GM12892 (cell line): ENCODE measurements around the gene ITLN1.

Source experiments
- DNase-seq: peaks from one replicate; pipeline ENCODE4 v3.0.0; 2011; ENCODE audit not compliant: insufficient read length
- FAIRE-seq: peaks from 2 replicates; lab custom pipeline; 2011; peaks lifted over from hg19 to GRCh38; lab: Jason Lieb, UNC
- POLR2A ChIP-seq: IDR thresholded peaks from 2 replicates; pipeline ENCODE4 v1.6.1; 2011; ENCODE audit warnings: low read depth, low read length, control low read depth
- POLR2AphosphoS5 ChIP-seq: IDR thresholded peaks from 2 replicates; pipeline ENCODE4 v1.6.1; 2011; ENCODE audit warnings: low read depth, low read length, control low read depth
- TAF1 ChIP-seq: IDR thresholded peaks from 2 replicates; pipeline ENCODE4 v1.6.1; 2011; ENCODE audit warnings: low read depth, mild to moderate bottlenecking, control low read depth, low read length, borderline replicate concordance

ITLN1 gene

DNA sequence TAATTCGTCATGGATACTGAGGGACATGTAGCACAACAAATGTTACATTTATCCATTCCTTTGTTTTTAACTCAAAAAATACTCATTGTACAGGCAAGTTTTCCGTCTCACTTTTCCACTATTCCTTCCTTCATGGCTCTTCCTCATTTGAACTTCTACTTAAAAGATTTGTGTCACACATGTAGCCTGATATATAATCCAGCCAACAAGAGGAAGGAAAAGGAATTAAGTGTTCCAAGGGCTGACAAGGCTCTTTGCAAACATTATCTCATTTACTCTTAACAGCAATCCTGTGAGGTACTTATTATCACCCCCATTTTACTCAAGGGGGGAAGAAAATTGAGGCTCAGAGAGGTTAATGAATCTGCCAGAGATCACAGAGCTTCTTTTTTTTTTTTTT is 45.2 kb downstream of the ITLN1 start:
- FAIRE-seq (no peak), DNase-seq (no peak)
- TF ChIP-seq POLR2AphosphoS5 (no peak), POLR2A (no peak), TAF1 (no peak)

GRCh38 chr1:160838888-160839287 is 46.1 kb downstream of the ITLN1 start:
- TF ChIP-seq POLR2A, result no peak
- no peak for TF ChIP-seq POLR2AphosphoS5
- no peak for TF ChIP-seq TAF1
- FAIRE-seq, result no peak
- DNase-seq, result no peak

GRCh38 chr1:160837558-160838205 is 47.3 kb downstream of the ITLN1 start:
- FAIRE-seq (peak; percentile 93), DNase-seq (peak; percentile 51)
- 0 out of 2 replicates have a peak, but pooled peaks have one; percentile 18 for TF ChIP-seq TAF1
- 0 out of 2 replicates have a peak, but pooled peaks have one; percentile 41 for TF ChIP-seq POLR2AphosphoS5
- peak; percentile 56; the same call in 1 of the 2 replicates for TF ChIP-seq POLR2A

DNA sequence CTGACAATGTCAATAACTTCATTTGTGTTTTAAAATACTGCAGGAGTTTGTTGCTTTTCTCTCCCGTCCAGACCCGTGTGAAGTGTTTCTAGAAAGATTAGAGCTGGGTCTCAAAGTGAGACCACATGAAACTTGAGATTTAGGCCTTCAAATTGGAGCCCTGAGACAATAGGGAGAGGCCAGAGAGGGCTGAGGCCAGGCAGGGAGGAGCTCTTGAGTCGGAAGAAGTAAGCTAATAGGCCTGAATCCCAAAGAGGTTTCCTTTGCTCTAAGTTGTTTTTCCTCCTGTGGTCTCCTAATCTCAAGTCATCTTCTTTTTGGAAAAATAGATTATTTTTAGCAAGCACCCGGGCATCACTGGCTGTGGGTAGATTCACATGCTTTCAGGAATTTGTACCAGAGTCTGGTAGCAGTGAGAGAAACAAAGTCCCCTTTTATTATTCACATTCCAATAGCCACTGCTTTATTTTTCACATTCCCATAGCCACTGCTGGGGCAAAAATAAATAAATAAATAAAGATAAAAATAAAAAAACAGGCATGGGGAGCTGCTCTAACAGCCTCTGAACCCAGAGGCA is 47.9 kb downstream of the ITLN1 start:
- DNase-seq (no peak), FAIRE-seq (no peak)
- TF ChIP-seq POLR2AphosphoS5 (no peak), TAF1 (no peak), POLR2A (no peak)

- TF ChIP-seq POLR2A, result no peak
- DNase-seq (no peak), FAIRE-seq (no peak)
Measured at GRCh38 chr1:160836561-160836960, 48.4 kb downstream of the ITLN1 start.

DNA sequence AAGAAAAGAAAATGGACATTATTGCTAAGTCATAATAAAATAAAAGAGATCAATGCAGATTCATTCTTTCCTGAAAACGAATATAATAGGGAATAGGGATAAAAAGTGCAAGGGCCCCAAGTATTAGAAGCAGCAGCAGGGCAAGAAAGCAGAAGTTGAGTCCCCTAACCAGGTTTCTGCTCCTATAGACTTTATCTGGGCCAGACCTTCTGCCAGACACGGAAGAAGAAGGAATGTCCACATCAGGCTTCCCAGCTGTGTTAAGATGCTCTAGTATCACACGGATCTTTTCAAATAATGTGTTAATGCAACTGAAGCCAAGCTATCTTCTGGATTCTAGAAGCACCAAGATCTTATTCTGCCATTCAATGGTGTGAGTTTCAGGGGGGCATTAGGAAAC is 49.2 kb downstream of the ITLN1 start:
- no peak for DNase-seq
- TF ChIP-seq TAF1, result no peak
- no peak for TF ChIP-seq POLR2AphosphoS5
- no peak for TF ChIP-seq POLR2A
- FAIRE-seq, result no peak

DNA sequence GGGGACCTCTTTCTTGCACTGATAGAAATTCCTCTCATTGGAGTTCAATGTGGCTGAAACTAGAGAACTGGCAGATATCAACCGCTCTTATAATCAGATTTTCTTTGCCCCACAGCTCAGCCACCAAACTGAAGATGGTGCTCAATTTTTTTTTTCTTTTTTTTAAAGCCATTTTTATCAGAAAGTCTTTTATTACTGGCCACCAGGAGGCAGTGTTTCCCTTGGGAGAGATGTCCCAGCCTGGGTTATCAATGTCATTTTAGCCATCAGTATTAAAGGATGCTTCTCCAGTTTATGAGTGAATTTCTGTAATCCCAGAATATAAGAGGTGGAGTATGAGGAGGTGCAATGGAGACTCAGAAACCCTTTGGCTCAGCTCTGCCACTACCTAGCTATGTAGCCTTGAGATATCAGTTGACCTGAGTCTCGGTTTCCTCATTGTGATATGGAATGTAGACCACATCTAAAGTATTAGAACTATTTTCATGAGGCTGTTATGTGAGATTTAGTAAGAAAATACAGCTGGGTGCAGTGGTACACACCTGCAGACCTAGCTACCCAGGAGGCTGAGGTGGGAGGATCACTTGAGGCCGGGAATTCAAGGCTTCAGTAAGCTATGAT is 49.9 kb downstream of the ITLN1 start:
- FAIRE-seq (peak; percentile 81), DNase-seq (no peak)
- TF ChIP-seq TAF1 (no peak), POLR2A (no peak), POLR2AphosphoS5 (no peak)

DNA sequence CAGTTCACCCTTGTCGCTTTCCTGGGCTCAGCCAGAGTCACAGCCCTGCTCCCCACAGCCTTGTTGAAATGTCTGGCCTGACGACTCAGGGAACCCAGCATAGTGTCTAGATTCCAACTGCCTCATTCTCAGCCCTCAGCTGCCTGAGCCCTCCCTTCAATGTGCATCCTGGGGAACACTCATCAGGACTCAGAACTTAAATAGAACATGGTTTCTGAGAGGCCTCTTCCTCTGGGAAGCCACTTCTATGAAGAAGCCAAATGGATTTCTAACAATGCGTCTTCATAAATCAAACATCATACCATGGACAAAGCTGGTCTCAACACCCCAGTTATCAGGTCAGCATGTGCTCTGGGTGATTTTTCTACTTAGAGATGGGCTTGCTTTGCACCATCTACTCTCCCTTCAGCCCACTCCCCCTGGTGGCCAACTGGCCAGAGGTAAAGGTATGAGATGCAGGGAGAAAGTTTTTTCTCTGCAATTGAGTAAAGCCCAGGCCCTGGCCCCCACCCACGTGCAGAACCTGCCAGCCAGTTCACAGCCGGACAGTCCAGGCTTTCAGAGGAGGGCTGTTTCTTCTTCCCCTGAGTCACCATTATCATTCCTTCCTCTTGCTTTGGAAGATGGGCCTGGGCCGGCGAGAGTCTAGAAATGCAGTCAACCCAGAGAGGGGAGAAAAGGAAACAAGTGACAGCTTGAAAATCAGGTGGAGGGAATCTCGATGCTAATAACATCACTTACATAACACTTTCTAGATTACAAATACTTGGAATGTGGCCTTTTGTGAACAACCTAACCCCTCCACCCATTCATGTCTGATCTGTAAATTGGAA is 54.4 kb downstream of the ITLN1 start:
- peak; percentile 96 for FAIRE-seq
- peak; percentile 23 for DNase-seq
- TF ChIP-seq TAF1 (no peak), POLR2A (no peak), POLR2AphosphoS5 (no peak)

DNA sequence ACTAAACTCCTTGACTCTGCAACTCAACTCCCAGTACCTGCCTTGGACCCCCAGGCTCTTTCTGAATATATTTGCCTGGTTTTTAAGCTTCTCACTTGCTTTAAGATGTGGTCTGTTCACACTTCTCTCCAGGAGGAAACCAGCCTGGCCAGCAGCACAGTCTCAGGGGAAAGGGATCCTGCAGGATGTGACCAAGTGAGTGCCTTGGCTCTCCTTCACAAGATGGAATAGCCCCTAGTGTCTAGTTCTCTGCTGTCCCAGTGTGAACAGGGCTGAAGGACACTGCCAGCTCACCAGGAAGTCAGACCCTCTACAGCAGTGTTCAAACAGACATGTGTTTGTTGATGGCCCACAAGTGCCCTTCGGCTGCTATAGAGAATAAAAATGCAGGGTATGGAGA is 55.2 kb downstream of the ITLN1 start:
- DNase-seq, result no peak
- TF ChIP-seq POLR2AphosphoS5 (no peak), TAF1 (no peak), POLR2A (no peak)
- FAIRE-seq, result no peak

- TF ChIP-seq POLR2A (no peak), POLR2AphosphoS5 (no peak), TAF1 (no peak)
- DNase-seq (no peak), FAIRE-seq (no peak)
Measured at GRCh38 chr1:160827418-160827817, 57.6 kb downstream of the ITLN1 start.

DNA sequence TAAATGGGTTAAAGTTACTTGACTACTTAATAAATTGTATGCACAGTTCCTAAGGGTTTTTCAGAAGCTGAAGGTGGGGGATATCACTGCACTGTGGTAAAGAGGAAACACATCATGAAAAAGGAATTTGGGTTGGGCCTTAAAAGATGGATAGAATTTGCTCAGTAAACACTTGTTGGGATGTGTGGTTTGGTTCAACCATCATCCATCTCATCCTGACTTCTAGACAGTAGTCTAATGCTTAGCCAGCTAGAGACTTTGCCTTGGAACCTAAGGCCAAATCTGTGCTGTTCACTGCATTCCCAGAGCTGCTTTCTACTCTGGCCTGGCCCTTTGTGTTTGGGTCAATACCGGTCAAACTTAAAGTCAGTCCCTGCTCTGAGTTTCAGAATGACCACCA is 58.4 kb downstream of the ITLN1 start:
- DNase-seq, result no peak
- FAIRE-seq, result no peak
- TF ChIP-seq POLR2AphosphoS5, result no peak
- no peak for TF ChIP-seq TAF1
- no peak for TF ChIP-seq POLR2A
